Fibroblast of skin of left biceps (primary cell): Measurements from ENCODE around the gene PCNX2.
A peak's percentile ranks its signal among the peaks of the same experiment; 100 is the strongest.

Experiments
- DNase-seq, 2 experiments: peaks; one replicate each; pipeline ENCODE4 v3.0.0-alpha.2; 2013; ENCODE audit warnings: low read depth in 2 of 2

Gene PCNX2

DNA sequence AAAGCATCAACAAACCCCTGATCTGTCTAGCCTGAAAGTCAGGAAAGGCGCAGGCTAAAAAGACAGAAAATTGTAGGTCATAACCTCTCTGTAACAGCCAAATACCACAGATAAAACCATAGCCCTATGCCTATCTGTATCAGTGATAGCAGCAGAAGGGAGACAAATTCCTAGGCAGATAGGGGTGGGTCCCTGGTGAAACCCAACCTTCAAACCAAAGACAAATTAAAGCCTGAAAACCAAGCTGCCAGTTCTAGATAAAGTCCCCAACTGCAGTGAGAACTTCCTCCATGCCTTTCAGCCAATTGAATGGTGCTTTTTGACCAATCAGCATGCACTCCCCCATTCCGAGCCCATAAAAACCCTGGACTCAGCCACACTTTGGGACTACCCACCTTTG is 229.8 kb downstream of the PCNX2 start:
- DNase-seq, result no peak

GRCh38 chr1:233064988-233065387 is 230.5 kb downstream of the PCNX2 start:
- no peak for DNase-seq

- no peak for DNase-seq
Measured at GRCh38 chr1:233063462-233063861, 232.1 kb downstream of the PCNX2 start.

DNA sequence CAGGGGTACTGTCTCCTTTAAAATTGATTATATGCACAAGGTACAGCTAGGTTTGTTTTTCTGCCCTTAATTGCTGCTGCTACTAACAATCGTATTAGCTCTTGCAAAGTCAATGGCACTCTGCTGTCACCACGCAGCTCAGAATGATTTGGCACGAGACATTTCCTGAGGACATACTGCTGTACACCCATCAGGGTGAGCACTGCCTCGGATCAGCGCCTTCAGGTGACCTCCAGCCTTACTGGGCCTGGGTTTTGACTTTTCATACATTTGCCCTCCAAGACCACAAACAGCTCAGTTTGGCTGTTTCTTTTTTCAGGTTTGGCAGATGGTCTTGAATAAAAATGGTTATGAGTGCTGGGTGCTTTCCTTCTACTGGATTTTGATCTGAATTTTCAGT is 234.3 kb downstream of the PCNX2 start:
- DNase-seq, result no peak

DNA sequence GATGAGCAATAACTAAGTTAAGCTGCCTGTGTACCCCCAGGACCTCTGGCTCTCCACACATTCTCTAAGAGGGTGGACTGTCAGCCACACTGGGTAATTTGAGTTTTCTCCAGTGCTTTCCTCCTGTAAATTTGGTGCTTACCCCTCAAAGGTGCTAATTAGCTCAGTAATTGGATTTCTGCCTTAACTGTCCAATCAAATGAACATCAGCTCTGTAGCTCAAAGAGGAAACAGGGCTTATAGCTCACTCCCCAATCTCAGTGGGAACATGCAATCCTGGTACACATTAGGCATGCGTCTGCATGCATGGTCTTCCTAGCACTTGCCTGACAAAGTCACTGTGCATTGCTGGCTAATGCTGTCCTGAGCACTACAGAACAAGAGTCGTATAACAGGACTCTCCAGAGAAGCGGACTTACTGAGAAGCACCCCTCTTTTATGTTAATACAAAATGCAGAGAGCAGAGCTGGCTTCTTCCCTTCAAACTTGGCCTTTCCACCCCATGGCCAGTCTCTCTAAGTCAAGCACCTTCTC is 235.0 kb downstream of the PCNX2 start:
- DNase-seq, result no peak

- no peak for DNase-seq
Measured at GRCh38 chr1:233057836-233058235, 237.7 kb downstream of the PCNX2 start.

DNA sequence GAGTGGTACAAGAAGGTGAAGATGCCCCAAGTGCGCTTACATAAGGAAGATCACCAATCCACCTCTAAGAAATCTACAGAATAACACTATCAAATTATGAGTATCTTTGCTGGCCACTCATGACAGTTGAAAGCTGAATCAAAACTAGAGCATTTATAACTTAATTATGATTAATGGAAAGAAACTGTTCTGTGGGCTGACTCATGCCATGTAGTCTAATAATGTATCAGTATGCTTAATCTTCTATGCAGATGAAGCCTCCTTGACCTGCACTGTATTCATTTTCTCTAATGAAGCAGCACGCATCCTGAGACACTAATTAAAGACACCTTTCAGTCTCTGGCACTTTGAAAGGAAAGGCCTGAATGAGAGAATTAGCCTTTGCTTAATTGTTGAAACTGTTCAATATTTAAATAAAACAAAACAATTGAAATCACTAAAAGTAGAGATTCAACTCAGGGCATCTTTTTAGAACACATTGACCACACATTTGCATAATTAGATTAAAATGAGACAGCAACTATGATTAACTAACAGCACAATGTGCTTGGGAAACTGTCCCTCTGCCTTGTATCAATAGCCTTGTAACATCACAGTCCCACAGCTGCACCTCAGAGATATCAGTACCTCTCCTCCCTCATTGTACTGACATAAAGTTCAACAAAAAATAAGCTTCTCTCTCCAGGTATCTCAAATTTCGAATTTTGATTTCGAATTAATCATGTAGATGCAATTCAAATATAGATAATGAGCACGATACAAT is 239.5 kb downstream of the PCNX2 start:
- DNase-seq, result no peak

DNA sequence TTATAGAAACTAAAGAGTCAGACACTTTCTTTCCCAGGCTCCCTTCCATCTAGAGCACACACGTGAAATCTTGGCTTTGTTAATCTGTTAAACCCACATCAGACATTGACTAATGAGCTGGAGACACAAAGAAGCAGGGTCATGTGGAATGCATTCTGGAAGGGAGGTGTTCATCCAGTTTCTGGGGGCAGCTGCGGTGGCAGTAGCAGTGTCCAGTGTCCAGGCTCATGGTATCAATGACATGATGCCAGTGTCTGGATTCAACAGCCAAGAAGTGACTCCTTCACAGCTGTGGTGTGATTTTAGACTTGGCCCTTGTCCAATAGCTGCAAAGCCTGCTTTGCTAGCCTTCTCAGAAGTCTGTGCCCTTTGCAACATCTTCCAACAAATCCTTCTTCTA is 249.9 kb downstream of the PCNX2 start:
- no peak for DNase-seq

DNA sequence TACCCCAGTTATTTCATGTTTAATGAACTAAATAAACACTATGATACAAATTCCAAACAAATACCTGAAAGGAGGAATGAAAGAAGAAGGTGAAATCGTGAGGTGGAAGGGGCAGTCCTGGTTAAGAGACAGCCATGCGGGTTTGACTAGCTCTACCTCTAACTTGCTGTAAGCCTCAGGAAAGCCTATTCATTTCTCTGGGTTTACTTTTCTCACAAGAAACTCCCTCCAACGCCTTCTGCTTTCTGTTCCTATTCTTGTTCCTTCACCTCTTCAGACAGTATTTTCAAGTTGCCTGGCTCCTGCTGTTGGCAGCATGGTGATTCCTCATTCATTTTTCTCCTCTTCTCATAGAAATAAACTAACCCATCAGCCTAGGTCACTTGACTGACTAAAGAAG is 252.7 kb downstream of the PCNX2 start:
- no peak for DNase-seq

DNA sequence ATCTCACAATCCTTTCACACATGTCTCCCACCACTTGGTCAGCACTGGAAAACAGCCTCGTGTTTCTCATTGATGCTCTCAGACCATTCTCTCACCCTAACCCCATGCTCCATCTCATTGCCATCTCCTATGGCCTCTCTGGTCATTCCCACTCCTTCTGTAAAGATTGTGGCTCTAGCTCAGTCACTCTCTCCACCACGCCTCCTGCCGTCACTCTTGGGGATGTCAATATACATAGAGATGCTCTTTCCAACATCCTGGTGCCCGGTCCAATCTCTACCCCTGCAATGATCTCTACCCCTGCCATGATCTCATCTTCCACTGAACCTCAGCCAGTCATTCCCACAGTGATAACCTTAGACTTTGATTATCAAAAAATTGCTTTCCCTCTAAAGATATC is 255.0 kb downstream of the PCNX2 start:
- no peak for DNase-seq

- DNase-seq, result no peak
Measured at GRCh38 chr1:233038581-233038980, 256.9 kb downstream of the PCNX2 start.

GRCh38 chr1:233037843-233038242 is 257.7 kb downstream of the PCNX2 start:
- no peak for DNase-seq

- no peak for DNase-seq
Measured at GRCh38 chr1:233034836-233035235, 260.7 kb downstream of the PCNX2 start.

DNA sequence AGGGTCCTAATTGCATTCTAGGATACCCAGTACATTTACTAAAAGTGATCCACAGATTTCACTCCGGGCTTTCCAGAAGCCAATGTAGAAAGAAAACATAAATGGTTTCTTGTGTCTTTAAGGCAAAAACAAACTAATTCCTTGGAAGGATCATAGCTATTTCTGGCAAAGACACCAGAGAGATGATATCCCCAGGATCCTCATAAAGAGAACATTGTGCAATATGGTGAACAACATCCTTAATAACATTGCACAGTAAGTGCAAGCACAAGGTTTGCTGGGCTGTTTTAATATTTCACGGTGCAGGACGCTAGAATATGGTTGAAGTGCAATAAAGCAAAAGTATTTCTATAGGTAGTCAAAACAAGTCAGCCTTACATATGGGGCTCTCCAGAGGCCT is 262.2 kb downstream of the PCNX2 start:
- peak in 1 of 2 experiments; percentile 8 for DNase-seq

DNA sequence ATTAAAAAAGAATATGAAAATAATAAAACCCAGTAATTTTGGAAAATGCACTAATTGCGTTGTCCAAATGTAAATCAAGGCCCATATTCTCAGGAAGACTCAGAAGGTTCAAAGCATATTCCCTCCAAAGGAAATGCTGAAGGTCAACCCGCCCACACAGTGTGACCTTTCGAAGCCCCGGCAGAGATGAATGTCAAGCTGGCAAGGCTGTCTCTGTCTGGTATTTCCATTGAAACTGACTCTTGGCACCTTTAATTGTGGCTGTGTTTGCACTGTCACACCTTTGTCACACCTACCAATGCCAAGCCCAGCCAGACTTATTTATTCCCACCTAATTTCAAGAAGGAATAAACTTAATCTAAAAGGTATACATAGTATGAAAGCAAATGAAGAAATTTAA is 262.6 kb downstream of the PCNX2 start:
- no peak for DNase-seq

- DNase-seq, result no peak
Measured at GRCh38 chr1:233031521-233031920, 264.0 kb downstream of the PCNX2 start.

DNA sequence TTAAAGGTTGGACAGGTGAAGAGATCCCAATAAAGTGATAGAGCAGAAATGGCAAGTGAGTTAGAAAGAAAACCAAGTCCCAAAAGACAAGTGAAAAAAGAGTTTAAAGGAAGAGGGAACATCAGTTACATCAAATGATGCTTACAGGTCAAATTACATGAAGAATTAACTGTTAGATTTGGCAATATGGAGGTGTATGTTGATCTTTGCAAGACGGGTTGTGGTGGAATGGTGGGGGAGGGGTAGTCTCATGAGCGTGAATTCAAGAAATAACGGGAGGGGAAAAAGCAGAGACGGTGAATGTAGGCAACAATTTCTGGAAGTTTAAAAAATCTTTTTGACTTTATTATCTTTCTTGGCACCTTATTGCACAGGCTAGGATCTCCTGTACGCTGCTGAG is 268.5 kb downstream of the PCNX2 start:
- DNase-seq, result no peak

GRCh38 chr1:233025567-233025966 is 270.0 kb downstream of the PCNX2 start:
- no peak for DNase-seq

DNA sequence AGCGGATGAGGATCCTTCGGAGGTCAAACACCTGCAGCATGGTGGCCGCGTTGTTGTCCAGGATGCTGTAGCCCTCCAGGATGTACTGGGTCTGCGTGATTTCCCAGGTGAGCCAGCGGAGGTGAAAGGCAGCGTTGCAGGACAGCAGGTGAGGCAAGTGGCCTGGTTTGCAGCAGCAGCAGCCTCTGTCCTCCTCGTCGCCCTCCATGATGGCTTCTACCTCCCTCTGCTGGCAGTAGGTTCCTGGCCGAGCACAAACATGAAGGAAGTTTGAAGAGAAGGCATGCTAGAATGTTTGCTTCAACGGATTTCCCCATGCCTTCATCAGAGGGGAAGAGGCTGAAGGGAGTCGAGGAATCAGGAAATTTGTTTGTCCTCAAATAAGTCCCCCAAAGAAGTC is 270.4 kb downstream of the PCNX2 start:
- DNase-seq, result no peak

GRCh38 chr1:233024199-233024598 is 271.3 kb downstream of the PCNX2 start:
- DNase-seq, result no peak

DNA sequence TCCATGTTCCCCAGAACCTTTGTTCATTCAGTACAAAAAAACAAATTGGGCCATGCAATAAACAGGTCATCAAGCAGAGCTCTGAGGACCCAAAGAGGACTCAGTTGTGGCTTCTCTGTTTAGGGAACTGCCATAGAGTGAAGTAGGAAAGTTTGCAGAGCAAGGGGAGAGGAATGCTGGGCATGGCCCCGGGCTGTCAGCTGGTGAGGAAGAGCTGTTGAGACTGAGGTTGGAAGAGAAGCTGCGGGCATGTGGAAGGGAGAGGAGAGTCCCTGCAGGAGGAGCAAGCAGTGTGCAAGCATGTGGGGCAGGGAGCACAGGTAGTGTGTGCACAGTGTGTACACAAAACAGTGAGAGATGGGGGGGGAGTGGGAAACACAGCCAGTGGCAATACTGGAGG is 273.3 kb downstream of the PCNX2 start:
- no peak for DNase-seq

DNA sequence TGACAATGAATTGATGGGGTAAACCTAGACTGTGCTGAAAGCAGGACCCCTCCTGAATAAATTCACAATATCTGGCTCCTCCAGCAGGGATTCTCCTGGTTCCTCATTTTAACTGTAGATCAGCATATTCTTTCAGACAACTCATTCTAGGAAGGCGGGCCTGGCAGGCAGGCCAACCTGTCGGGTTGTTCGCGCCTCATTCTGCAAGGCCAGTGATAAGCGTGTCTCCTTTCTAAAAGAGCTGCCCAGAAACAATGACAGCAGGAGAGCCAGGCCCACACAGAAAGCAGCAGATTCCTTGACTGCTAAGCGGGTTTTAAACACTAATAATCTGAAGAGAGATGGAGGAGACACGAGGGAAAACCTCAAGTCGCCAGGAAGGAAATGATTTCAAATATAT is 275.1 kb downstream of the PCNX2 start:
- DNase-seq, result no peak

DNA sequence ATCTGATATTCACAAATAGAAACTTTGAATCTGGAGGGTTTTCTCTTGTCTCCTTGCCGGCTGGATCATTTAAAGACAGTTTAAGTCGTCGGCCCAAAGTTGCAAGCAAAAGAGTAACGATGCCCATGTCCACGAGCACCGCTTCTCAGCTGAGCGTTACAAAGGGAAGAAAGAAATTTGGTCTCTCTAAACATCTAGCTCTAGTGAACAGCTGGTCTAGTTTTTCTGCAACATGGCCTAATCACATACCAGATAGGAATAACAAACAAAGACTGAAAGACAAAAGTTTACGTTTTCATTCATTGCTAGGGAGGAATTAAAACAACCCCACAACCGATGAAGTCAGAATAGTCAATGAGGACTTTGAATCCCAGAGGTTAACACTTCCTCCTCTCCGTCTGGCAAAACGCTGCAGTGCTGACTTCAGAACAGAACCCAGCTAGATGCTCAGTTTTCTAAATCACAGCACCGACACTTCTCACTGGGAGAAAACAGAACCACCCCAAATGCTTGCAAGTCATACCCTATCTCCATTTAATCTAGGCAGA is 275.7 kb downstream of the PCNX2 start:
- DNase-seq, result no peak

GRCh38 chr1:233019083-233019482 is 276.4 kb downstream of the PCNX2 start:
- no peak for DNase-seq
